B cell (primary cell): ENCODE data around the gene MYCL. TPM values are rescaled to one million over a fixed set of nuclear protein-coding genes. Genes with fewer than 3 reads are reported as not detected.

ENCODE experiments used
- ATAC-seq: fragments of 200-7000 bp; cut with Tn5 transposase; one replicate; pipeline ENCODE4 v1.10.0; 2021; ENCODE audit warnings: low read depth, mild to moderate bottlenecking, moderate number of reproducible peaks, moderate library complexity
- CTCF ChIA-PET: fragments of 350-600 bp; sonication (Branson Sonifier 250); formaldehyde crosslinking; loops from one replicate; lab custom pipeline; 2021; ENCODE audit warnings: antibody characterized with exemption, inconsistent platforms; lab: Charles Lee
- POLR2A ChIA-PET: fragments of 350-600 bp; sonication (Branson Sonifier 250); formaldehyde crosslinking; loops from one replicate; lab custom pipeline; 2021; ENCODE audit warnings: antibody characterized with exemption; lab: Charles Lee
- DNase-seq: peaks from one replicate; pipeline ENCODE4 v3.0.0; 2013
- H2AFZ ChIP-seq: 2 replicates; pipeline ENCODE4 v1.6.1; 2012; ENCODE audit warnings: mild to moderate bottlenecking, low read depth, low read length; ENCODE audit not compliant: insufficient read depth, poor library complexity, severe bottlenecking
- H3K27ac ChIP-seq, 2 donors: 1 replicate in 1 of 2; 2 replicates in 1 of 2; pipeline ENCODE4 v1.5.1; 2012 to 2013; ENCODE audit warnings: low read length in 2 of 2, mild to moderate bottlenecking in 2 of 2, moderate library complexity in 1 of 2
- H3K27me3 ChIP-seq, 4 experiments: fragments of 200-600 bp in 1 of 4; sonication (generic) in 1 of 4; replicated peaks in 1 of 4; 1 replicate in 2 of 4; 2 replicates in 2 of 4; pipeline versions ENCODE4 v1.6.1 to v1.7.0; 2013 to 2016; ENCODE audit warnings: low read length in 3 of 4, mild to moderate bottlenecking in 2 of 4, mixed read lengths in 1 of 4, moderate library complexity in 1 of 4; ENCODE audit not compliant: insufficient read depth in 4 of 4, control insufficient read depth in 3 of 4; ENCODE audit errors: control extremely low read depth in 1 of 4
- H3K36me3 ChIP-seq, 2 experiments: replicated peaks in 1 of 2; 1 replicate in 1 of 2; 2 replicates in 1 of 2; pipeline versions ENCODE4 v1.6.1 to v1.7.1; 2013; ENCODE audit warnings: low read length in 1 of 2; ENCODE audit not compliant: insufficient read depth in 2 of 2, control insufficient read depth in 1 of 2; ENCODE audit errors: control extremely low read depth in 1 of 2, extremely low read depth in 1 of 2
- H3K4me1 ChIP-seq, 2 donors: fragments of 200-600 bp in 1 of 2; sonication (generic) in 1 of 2; 1 replicate in 1 of 2; 2 replicates in 1 of 2; pipeline versions ENCODE4 v1.5.1 to v1.6.1; 2013 to 2017; ENCODE audit warnings: low read length in 2 of 2; ENCODE audit not compliant: control insufficient read depth in 2 of 2, insufficient read depth in 2 of 2
- H3K4me2 ChIP-seq: replicated peaks from 2 replicates; pipeline ENCODE3; 2012; ENCODE audit warnings: mild to moderate bottlenecking, low read depth, low read length; ENCODE audit not compliant: poor library complexity, severe bottlenecking
- H3K4me3 ChIP-seq, 5 experiments: fragments of 200-600 bp in 1 of 5; sonication (generic) in 1 of 5; 1 replicate in 3 of 5; 2 replicates in 2 of 5; pipeline versions ENCODE4 v1.5.1 to v1.7.0; 2011 to 2016; ENCODE audit warnings: low read length in 4 of 5, mild to moderate bottlenecking in 4 of 5, low read depth in 2 of 5, control low read depth in 1 of 5, moderate library complexity in 1 of 5; ENCODE audit not compliant: insufficient read depth in 1 of 5; ENCODE audit errors: control extremely low read depth in 1 of 5, extremely low read depth in 1 of 5
- H3K79me2 ChIP-seq: fragments of 200-600 bp; sonication (generic); one replicate; pipeline ENCODE4 v1.6.0; 2016; ENCODE audit warnings: low read length; ENCODE audit not compliant: control insufficient read depth, insufficient read depth
- H3K9ac ChIP-seq: fragments of 200-600 bp; sonication (generic); 2 replicates; pipeline ENCODE4 v1.6.1; 2017; ENCODE audit warnings: mild to moderate bottlenecking, low read length, moderate library complexity
- H3K9me3 ChIP-seq, 3 donors: one replicate each; pipeline versions ENCODE4 v1.6.1 to v1.7.1; 2013; ENCODE audit warnings: low read length in 2 of 3; ENCODE audit not compliant: control insufficient read depth in 2 of 3, insufficient read depth in 1 of 3; ENCODE audit errors: control extremely low read depth in 1 of 3
- H4K20me1 ChIP-seq: 2 replicates; pipeline ENCODE4 v1.6.0; 2012; ENCODE audit warnings: mild to moderate bottlenecking, low read length; ENCODE audit not compliant: insufficient read depth, control insufficient read depth, poor library complexity, severe bottlenecking
- H3K27ac Mint-ChIP-seq: one replicate; pipeline ENCODE4 v1.8.0; 2021; ENCODE audit warnings: mixed read lengths
- H3K27me3 Mint-ChIP-seq: one replicate; pipeline ENCODE4 v1.8.0; 2021; ENCODE audit warnings: mixed read lengths
- H3K4me1 Mint-ChIP-seq: one replicate; pipeline ENCODE4 v1.8.0; 2021; ENCODE audit warnings: mixed read lengths
- H3K4me3 Mint-ChIP-seq: one replicate; pipeline ENCODE4 v1.8.0; 2021; ENCODE audit warnings: mixed read lengths
- H3K9me3 Mint-ChIP-seq: one replicate; pipeline ENCODE4 v1.8.0; 2022; ENCODE audit warnings: mixed read lengths; ENCODE audit not compliant: insufficient read depth
- CTCF ChIP-seq: fragments of 200-600 bp; IDR thresholded peaks from one replicate; pipeline ENCODE4 v1.8.0; 2022; ENCODE audit warnings: antibody characterized with exemption, mild to moderate bottlenecking
- EZH2 ChIP-seq: IDR thresholded peaks from 2 replicates; pipeline ENCODE4 v1.6.1; 2012; ENCODE audit warnings: borderline replicate concordance, low read depth, mild to moderate bottlenecking, moderate library complexity, low read length; ENCODE audit not compliant: insufficient read depth, poor library complexity, severe bottlenecking
- WGBS: methylation state at CpG from one replicate; pipeline ENCODE4 v1.1.5; 2013; ENCODE audit warnings: missing lambda C conversion rate; ENCODE audit not compliant: insufficient coverage; 5-methylcytosine and 5-hydroxymethylcytosine counted together
- intact Hi-C: fragments of 100-400 bp; cut with micrococcal nuclease; formaldehyde crosslinking; loops from one replicate; pipeline ENCODE4 v1.10.0; 2022
- polyA plus RNA-seq: library from polyadenylated mRNA; depleted of rRNA; stranded (reverse); fragments of >200 nt; gene quantifications from 2 replicates; pipeline ENCODE4 v1.2.3, GENCODE V29; 2012
- total RNA-seq, 2 donors: library from RNA; stranded (reverse); fragments of 120-200 nt in 1 of 2; gene quantifications; 1 replicate in 1 of 2; 2 replicates in 1 of 2; pipeline versions ENCODE4 v1.2.3 to v1.2.4, GENCODE V29; 2013 to 2022

Gene MYCL
- total and polyA plus RNA-seq, 2 donors (not counting 1 experiment from before 2014, with no cell fraction given): 0.03 to 0.62 TPM

GRCh38 chr1:39852876-39853275, 48.8 kb downstream of the MYCL start:
- Histone ChIP-seq H3K4me3 (no peak overlapping the region), H3K9me3 (no peaks in the 10 kb centered on the region), H3K79me2 (peaks cover 11% of the 10 kb centered on the region), H3K27ac (no peak overlapping the region), H3K36me3 (peaks cover 0 to 28% of the 10 kb centered on the region in 2 experiments), H3K4me1 (no peaks in the 10 kb centered on the region), H3K27me3 (no peaks in the 10 kb centered on the region), H3K9ac (no peak overlapping the region), H2AFZ (no peak overlapping the region), H4K20me1 (peaks cover 7% of the 10 kb centered on the region), H3K4me2 (no peak overlapping the region)
- ChIA-PET POLR2A (no interaction called here), CTCF (no interaction called here)
- TF ChIP-seq CTCF (no peak), EZH2 (no peak)
- no peak overlapping the region for H3K4me3 Mint-ChIP-seq
- intact Hi-C loops: no loop called here
- H3K27ac Mint-ChIP-seq: no peak overlapping the region
- no peaks in the 10 kb centered on the region for H3K27me3 Mint-ChIP-seq
- DNase-seq (no peak), ATAC-seq (no peak)
- no peaks in the 10 kb centered on the region for H3K9me3 Mint-ChIP-seq
- no peaks in the 10 kb centered on the region for H3K4me1 Mint-ChIP-seq
- no CpG with 5 or more reads among the region's 1 CpG for WGBS

DNA sequence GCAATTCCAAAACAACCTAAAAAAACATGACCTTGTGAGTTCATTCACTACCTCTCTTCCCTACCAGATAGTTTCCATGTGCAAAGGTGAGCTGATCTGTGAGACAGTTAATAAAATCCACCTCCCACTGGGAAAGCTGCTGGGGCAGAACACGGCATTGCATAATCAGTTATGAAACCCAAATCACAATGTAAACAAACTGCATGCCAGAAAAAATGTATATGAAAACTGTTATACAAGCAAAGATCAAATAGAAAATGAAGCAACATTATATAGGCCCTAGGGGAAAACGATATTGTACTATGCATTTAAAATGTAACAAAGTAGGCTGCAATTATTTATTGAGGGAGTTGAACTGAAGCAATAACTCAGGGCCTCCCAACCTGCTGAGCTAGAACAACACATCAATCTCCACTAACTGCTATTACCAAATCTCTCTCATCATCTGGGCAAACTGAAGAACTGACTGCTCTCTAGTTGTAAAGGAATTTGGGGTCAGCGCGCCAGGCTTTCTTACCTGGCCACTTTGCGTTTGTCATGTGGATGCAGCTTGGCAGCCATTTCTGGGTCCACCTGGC, 49.4 kb downstream of the MYCL start:
- Histone ChIP-seq H3K4me3 (no peak overlapping the region), H3K4me1 (no peaks in the 10 kb centered on the region), H3K9me3 (no peaks in the 10 kb centered on the region), H4K20me1 (peaks cover 1% of the 10 kb centered on the region), H3K4me2 (no peak overlapping the region), H3K36me3 (peaks cover 0 to 33% of the 10 kb centered on the region in 2 experiments), H2AFZ (no peak overlapping the region), H3K27me3 (no peaks in the 10 kb centered on the region), H3K9ac (no peak overlapping the region), H3K79me2 (peaks cover 10% of the 10 kb centered on the region), H3K27ac (no peak overlapping the region)
- ChIA-PET CTCF (no interaction called here), POLR2A (no interaction called here)
- DNase-seq: no peak
- Mint-ChIP-seq H3K9me3 (no peaks in the 10 kb centered on the region), H3K4me1 (no peaks in the 10 kb centered on the region), H3K27me3 (no peaks in the 10 kb centered on the region), H3K27ac (no peak overlapping the region), H3K4me3 (no peak overlapping the region)
- TF ChIP-seq EZH2 (no peak), CTCF (no peak)
- ATAC-seq: no peak
- no CpG with 5 or more reads among the region's 5 CpGs for WGBS
- intact Hi-C loops: no loop called here
